LoVo (cell line): Measurements from ENCODE around the gene DIPK1A.

Experiments
- DNase-seq: peaks from one replicate; pipeline ENCODE4 v3.0.0-alpha.2; 2016; ENCODE audit warnings: low spot score

Gene DIPK1A

DNA sequence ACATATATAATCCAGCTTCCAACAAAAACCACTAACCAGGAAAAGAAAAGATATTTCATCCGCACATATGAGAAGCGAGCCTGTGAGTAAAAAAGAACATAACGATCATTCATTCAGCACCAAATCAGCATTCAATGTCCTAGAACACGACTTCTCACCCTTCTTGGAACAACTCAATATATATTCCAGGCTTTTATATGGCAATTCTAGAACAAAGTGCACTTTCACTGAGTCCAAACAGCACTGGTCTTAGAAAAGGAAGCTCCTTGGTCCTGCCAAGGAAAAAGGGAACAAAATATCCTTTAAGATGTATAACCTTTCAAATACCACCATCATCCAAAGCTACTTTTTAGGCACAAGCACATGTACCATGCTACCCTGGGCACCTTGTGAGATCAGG, 84.9 kb downstream of the DIPK1A start:
- no peak for DNase-seq

DNA sequence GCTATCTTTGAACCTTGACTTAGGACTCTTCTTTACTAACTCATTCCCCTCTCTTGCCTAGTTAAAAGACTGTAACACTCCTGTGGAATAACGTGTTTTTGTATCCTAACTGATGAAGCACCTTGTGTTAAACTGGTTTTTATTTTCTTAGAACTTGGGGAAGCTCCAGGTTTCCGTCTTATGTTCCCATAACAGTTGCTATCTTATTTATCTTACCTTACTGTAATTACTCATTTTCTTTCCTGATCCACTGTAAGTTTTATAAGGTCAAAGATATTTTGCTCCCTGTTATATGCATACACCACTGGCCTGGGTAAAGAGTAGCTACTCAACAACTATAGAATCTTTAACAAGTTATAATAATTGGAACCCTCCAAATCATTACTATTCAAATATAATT, 86.3 kb downstream of the DIPK1A start:
- DNase-seq = no peak

DNA sequence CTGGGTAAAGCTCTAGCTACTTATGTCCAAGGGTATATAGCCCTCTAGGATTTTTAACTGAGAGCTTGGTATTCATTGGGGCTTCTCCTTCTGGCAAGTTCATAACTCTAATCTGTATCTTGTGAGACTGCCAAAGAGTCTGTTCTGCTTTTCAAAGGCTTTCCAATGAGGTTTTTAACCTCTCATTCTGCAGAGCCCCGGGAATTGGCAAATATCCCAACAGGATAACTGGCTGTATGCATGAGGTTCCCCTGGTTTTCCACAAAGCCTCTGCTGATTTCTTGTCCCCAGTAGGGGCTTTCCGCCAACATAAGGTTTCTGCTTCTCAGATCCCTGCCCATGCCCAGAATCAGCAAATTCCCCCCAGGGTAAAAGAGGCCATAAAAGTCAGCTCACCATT, 88.5 kb downstream of the DIPK1A start:
- no peak for DNase-seq

DNA sequence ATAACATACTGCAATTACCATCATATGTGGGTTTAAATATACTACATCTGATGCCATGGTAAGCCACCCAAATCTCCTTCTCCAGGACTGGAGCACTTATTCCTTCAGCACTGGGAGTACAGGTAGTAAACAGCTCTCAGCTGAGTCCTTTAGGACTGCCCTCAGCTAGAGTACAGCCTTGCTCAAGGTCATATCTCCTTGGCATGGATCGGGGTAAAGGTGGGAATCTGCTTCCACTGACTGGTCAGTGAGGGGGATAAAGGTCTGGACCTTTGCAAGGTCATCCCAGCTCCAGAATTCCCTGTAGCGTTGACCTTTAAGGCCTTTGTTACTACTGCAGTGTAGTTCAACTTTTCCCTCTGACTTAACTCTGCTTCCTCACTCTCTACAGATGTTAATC, 90.7 kb downstream of the DIPK1A start:
- no peak for DNase-seq

DNA sequence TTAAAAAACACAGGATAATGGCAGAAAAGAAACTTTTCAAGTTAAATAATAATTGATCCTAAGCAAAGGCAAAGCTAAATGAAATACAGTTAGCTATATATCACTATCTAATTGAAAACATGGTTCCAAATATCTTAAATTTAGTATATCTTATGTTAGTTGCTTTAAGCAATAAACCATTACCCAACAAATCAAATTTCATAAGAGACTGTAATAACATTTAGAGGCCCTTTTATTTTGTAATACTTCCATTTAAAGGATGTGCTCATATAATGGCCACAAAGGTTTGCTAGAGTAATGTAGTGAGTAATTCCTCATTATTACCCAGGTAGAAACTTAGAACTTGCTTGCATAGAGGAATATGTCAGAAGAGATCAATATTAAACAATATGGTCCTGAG, 97.1 kb downstream of the DIPK1A start:
- no peak for DNase-seq

DNA sequence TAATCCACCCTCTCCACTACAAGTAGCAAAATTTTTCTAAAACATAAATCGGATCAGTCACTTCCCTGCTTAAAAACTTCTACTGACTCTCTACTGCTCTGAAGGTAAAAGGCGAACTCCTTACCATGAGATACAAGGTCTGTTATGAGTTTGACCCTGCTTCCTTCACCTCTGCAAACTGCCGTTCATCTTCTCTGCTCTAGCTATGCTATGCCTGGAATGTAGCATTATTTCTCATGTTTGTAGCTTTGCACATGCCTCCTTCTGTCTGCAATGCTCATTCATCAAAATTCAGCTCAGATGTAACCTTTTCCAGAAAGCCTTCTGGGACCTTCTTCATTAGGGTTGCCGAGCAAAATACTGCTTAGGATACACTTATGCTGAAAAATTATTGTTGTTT, 98.7 kb downstream of the DIPK1A start:
- DNase-seq = no peak

DNA sequence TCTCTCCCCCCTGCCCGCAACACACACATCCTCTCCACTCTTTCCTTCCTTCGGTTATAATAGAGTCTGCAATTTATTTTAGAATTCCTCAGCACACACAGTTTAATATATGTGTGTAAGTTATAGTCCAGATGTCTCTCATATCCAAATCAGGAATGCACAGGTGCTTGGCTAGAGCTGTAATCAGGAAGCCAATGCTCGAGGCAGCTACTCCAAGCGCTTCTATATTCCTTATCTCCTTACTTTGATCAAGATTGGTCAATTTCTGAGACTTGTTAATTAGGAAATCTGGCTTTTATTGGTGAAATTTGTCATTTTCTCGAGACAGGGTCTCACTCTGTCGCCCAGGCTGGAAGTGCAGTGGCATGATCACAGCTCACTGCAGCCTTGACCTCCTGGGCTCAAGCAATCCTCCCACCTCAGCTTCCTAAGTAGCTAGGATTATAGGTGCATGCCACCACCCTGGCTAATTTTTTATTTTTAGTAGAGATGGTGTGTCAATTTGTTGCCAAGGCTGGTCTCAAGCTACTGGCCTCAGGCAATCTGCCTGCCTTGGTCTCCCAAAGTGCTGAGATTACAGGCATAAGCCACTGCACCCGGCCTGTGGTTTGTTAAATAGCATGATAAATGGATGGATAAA, 101.7 kb downstream of the DIPK1A start:
- DNase-seq = no peak

DNA sequence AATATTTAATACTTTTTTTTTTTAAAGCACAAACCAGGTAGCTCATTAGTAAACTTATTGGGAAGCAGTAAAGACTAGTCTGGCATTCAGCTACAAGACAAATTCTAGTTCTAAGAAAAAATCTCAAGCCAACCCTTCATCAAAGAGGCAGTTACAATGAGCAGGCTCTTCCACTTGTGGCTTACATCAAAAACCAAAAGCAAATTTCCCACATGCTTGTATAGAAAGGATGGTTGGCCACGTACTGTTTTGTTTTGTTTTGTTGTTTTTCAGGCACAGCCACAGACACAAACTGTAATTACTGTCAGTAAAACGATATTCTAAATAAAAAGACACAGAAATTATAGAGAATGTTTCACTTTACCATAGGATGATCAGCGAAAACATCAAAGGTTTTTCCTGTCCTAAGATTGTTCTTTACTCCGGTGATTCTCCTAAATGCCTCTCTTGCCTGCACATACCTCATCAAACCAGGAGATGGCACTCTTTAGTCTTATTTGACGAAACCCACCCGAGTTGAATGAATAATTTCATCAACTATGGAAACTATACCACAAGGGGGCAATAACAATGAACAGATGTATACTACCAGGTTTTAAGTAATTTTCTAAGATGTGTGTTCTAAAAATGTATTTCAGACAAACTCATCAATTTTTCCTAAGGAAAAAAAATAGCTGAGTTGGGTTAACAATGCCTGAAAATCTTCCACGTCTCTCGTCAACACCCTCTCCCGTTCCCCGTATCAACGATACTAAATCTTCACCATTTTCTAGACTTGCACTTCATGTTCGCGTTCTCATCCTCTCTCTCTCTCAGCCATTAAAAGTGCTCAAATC, 102.5 kb downstream of the DIPK1A start:
- DNase-seq = peak; percentile 86

DNA sequence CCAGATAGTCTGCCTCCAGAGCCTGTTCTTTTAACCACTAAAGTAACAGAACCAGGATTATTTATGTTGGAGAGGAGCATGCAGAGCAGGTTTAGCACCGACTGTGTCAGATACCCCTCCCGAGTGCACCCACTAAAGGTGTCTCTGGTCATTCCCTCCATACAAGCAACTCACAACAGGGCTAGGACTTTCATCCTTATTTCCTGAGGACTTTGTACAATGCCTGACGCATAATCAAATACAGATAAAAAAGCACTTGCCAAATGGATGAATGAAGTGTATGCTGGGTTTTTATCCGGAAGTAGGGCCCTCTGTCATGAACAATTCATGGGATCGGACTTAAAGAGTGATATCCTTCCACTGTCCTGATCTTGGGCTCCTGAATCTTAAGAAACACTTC, 103.4 kb downstream of the DIPK1A start:
- no peak for DNase-seq

DNA sequence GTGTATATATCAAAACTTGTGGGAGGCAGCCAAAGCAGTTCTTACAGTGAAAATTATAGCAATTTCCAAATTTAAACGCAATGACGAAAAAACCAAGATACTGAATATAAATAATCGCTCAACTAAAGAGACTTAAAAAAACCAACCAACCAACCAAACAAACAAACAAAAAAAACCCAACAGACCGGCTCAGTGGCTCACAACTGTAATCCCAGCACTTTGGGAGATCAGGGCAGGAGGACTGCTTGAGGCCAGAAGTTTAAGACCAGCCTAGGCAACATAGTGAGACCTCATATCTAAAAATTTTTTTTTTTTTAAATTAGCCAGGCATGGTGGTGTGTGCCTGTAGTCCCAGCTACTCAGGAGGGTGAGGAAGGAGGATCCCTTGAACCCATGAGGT, 106.0 kb downstream of the DIPK1A start:
- no peak for DNase-seq

DNA sequence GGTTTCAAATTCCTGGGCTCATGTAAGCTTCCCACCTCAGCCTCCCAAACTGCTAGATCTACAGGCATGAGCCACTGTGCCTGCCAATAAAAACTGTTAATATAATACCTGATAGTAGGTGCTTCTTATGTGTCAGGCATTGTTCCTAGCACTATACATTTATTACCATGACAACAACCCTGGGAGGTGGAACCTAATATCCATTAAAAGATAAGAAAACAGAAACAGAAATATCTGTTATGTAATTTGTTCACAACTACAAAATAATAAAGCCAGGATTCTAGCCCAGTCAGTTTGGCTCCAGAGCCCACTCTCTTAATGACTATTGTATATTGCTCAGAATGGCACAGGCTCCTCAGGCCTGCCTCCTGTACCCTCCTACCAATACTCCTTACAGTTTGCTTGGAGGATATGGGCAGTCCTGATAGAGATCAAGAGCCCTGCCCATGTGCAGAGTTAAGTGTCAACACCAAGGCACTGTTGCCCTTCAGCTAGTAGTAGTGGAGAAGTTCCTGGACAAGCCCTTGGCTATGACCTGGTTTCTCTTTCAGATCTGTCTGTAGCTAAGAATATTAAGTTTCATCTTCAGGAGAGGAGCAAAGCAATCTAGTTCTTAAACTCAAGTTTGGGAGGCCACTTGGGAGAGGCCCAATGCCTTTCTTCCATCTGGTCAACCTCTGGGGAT, 107.0 kb downstream of the DIPK1A start:
- DNase-seq = no peak

DNA sequence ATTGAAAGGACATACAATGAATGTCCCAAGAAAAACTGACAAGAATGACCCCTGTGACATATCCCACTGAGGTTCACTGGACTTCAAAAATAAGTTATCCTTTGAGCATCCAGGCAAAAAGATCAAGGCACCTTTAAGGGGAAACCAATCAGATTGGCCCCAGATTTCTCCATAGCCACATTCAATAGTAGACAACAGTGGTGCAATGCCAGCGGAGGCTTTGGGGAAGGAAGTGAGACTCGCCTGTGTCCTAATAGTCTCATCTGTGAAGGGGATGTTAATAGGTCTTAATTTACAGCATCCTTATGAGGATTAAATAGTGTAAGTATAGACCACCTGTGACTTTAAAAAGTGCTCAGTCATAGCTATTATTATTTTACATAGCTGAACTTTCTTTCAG, 108.0 kb downstream of the DIPK1A start:
- DNase-seq = no peak

DNA sequence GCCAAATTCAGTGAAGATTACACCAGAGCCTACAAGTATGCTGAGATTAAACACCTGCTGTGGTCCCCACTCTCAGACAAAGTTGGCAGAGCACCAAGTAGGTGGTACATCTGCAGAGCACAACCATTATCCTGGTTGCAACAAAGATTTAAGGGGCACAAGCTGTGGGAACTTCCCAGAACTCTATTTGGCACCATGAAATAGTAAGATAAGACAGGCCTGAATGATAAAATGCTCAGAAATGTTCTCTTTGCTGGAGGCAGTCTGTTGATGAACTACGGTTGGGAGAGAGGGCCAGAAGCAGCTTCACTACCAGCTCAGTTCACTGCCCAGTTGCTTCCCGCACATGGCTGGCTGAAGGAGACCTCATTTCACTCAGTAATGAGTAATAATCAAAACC, 109.5 kb downstream of the DIPK1A start:
- DNase-seq = no peak

DNA sequence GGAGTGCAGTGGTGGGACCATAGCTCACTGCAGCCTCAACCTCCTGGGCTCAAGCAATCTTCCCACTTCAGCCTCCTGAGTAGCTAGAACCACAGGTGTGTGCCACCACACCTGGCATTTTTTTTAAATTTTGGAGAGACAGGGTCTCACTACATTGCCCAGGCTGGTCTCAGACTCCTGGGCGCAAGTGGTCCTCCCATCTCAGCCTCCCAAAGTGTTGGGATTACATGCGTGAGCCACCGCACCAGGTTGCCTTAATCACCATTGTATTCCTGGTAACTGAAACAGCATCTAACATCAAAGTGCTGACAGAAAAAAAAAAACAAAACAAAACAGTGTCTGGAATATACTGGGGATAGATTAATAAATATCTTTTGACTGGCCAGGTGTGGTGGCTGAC, 111.2 kb downstream of the DIPK1A start:
- DNase-seq = no peak

DNA sequence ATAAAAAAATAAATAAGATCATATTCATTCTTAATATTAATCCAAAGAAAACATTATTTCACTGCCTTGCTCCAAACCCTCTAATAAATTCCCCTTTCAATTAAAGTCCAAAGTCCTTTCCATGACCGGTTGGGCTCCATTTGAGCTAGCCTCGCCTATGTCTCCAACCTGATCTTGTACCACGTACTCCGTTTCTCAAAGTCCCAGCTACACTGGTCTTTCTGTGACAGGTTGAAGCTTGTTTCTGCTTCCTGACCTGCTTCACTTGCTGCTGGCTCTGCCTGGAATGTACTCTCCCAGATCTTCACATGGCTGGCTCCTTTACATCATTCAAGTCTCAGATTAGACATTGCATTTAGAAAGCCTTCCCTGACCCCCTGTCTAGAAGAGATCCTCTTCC, 113.1 kb downstream of the DIPK1A start:
- no peak for DNase-seq

DNA sequence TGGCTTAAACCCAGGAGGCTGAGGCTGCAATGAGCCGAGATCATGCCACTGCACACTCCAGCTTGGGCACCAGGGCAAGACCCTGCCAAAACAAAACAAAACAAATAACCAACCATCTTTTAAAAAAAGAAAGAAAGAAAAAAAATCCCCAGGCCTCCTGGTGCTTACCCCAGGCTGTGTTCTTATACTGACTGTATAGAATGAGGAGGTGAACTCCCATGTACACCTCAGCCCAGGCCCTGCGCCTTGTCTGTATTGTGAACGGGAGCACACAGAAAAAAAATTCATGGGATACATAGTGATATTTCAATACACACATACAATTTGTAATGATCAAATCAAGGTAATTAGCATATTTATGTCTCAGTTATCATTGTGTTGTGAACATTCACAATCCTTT, 115.4 kb downstream of the DIPK1A start:
- DNase-seq = no peak

DNA sequence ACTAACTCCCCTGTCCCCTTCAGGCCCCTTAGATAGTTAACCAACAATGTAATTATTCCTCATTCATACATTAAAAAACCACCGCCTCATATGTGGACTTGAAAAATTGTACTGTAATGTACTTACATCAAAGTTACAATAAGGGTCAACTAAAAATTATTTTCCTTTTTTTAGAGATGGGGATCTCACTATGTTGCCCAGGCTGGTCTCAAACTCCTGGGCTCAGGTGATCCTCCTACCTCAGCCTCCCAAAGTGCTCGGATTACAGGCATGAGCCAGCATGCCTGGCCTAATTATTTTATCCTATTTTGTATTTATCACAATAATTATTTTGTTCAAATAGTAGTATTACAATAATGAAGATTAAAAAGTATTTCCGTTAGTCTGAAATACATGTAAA, 116.8 kb downstream of the DIPK1A start:
- DNase-seq = no peak

DNA sequence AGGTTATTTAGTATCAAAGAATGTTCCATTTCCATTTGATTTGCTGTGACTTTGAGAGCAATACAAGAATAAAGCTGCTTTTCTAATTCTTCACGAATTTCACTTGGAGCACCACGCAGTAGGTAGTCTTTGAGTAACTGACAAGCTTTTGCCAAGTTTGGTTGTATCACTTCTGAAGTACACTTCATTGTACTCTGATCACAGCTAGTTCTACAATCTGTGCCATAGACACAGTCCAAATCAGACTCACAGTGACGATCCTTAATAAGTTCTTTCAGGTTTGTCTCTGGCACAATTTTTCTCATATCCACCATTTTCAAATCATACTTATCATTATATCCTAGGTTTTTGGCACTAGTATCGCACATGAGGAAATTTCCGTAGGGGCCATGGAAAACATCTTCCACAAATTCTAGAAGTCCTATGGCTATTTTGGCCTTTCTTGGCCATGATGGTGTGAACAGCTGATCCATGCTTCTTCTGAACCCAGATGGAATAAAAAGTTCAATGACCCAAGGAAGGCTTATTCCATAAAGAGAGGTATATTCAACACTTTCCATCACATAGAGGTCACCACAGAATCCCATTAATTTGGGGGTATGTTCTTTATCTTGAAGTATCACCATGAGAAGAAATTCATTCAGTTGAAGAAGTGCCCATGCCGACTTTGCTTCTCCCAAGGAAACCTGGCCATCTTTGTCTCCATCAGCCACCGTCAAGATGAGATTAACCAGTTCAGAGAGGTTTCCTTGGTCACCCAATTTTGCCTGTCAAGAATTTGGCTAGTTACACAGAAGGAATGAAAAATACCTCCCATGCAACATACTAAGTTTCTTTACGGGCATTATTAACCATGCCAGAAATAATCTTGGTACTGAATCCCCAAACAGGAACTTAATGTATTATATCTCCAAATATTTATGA, 117.6 kb downstream of the DIPK1A start:
- no peak for DNase-seq

DNA sequence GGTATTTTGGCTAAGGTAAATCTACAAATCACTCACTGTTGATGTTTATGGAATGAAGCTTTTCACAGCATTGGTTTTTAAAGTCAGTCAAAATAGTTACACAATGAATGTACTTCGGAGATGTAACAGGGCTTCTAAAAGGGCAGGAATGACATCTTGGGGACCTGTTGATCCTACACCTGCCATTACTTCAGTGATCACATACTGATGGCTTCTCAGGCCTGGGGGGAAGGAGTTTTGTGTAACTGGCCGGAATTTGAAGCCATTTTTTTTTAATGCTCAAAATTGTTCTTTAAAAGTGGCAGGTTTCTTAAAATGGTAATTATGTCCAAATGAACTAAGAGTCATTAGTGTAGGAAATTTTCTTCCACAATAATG, 118.2 kb downstream of the DIPK1A start:
- DNase-seq = no peak

DNA sequence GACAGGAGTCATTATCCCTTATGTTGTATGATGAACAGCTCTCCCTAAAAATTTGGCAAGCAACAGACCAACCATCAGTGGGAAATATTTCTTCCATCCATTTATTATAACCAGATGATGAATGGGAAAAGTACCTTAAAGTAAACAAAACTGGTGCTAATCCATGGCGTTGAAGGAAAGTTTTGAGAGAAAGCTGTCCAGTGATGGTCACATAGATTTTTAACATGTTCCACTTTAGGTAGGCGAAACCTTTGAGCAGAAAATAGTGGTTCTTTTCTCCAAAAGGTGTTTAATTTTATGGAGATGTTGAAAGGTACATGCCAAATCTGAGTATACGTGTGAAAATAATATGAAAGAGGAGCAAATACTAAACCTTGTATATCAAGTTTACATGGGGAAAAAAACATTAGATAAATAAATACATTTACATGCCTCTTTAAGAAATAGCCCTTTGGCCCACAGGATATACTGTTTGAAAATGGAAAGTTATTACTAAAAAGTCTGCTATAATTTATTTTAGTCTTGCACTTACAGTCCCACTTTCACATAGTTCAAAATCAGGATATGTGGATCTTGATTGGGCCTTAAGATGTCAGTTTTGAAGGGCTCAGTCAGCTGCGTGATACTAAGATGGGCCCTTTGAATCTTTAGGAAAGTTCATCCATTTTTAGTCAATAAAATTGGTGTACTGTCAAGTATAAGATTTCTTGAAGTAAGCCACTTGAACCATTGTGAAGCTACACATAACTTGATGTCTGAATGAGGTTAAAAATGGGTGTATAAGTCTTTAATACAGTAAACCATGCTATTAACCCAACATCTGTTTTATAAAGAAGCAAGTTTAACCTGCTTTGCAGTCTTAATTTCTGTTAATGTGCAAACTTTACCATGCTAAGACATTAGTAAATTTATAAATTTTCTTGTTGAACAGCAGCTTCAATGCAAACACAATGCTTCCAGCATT, 118.9 kb downstream of the DIPK1A start:
- no peak for DNase-seq

DNA sequence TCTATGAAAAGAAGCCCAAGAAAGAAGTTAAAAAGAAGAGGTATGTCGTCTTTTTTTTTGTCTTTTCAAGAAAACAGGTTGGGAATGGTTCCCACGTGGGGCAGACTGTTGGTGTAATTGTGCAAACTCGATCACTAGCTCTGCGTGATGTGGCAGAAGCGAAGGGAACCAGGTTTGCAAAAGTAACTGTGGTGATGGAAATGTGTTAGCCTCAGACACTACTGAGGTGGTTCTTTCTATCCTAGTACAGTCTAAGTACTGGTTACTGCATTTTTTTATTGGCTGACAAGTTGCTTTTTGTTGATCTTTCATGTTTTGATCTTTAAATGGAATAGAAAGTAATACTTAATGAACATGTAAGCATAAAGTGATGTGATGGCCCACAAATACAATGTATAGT, 120.7 kb downstream of the DIPK1A start:
- DNase-seq = no peak
